ENCODE data around the gene CATSPER1. TPM values are rescaled to one million over a fixed set of nuclear protein-coding genes. Genes with fewer than 3 reads are reported as not detected.

The CATSPER1 gene
- total RNA-seq, 1 experiment from 2014 or later: 0.15 TPM

GRCh38 chr11:66051766-66052663 lies 25.7 kb upstream of the CATSPER1 start, which contains the start of gene SF3B2:
Gene SF3B2 (plus strand): TSS chr11:66052364. CDS start chr11:66052385, 21 bp downstream.
- Histone ChIP-seq H3K36me3 (ENCODE audit: control insufficient read depth, insufficient read depth, low read length) (peaks cover 24% of the 10 kb centered on the region), H3K27ac (ENCODE audit: low read length) (peak within 1 kb of the TSS; percentile 98), H3K4me3 (ENCODE audit: low read depth in 2 of 2, low read length in 2 of 2) (peak within 1 kb of the TSS; percentile 99), H3K27me3 (ENCODE audit: control insufficient read depth, insufficient read depth, low read length) (no peaks in the 10 kb centered on the region), H3K9me3 (ENCODE audit: control insufficient read depth, insufficient read depth, low read depth, low read length) (no peaks in the 10 kb centered on the region), H3K4me1 (ENCODE audit: control insufficient read depth, insufficient read depth, low read length) (peaks cover 18% of the 10 kb centered on the region)
- intact Hi-C loops (cut with micrococcal nuclease; ENCODE audit: unreplicated experiment) (no loop called here), in situ Hi-C loops (cut with HindIII; ENCODE audit: low pct_unique_long_range_greater_than_20kb, low sequenced_read_pairs) (no loop called here)
- ChIA-PET CTCF (interaction anchor here (0.5 to 1.0 kb wide), 5 partner anchors 19 to 1800 kb away, joined by 3 to 7 read pairs (median 6); no protein-coding TSS in a partner anchor), POLR2A (interaction anchor here (0.6 to 1.4 kb wide), 4 partner anchors 19 to 200 kb away, joined by 3 to 9 read pairs (median 5); partner anchors contain the start of gene BANF1)
- ATAC-seq (peak; percentile 99), DNase-seq (ENCODE audit: low read depth, low spot score) (peak; percentile 93)
- no TSS peak for BruUV-seq (replicated peaks)
- TF ChIP-seq POLR2AphosphoS5 (IDR thresholded peaks at IDR 0.05; ENCODE audit: low read depth, low read length) (peak; percentile 91), REST (IDR thresholded peaks at IDR 0.05; ENCODE audit: insufficient read depth in 1 of 2, low read depth in 2 of 2, low read length in 1 of 2) (0 out of 4 replicates have a peak, but pooled peaks of 1 of the 2 experiments have one; percentile 51), TCF7L2 (IDR thresholded peaks at IDR 0.05; ENCODE audit: low read depth, low read length) (no peak; the same call in 1 of the 2 replicates), CTCF (IDR thresholded peaks at IDR 0.05) (no peak), SIN3A (IDR thresholded peaks at IDR 0.05; ENCODE audit: borderline replicate concordance, insufficient read depth, low read depth, low read length) (peak; percentile 88; the same call in 1 of the 2 replicates)

GRCh38 chr11:66051371-66051765 lies 25.1 kb upstream of the CATSPER1 start:
- in situ Hi-C loops (cut with HindIII; ENCODE audit: low pct_unique_long_range_greater_than_20kb, low sequenced_read_pairs): no loop called here

More at GRCh38 chr11:66051371-66051765, 25.1 kb upstream of the CATSPER1 start:
- BruUV-seq (replicated peaks): TSS peak; percentile 89
- ATAC-seq (no peak), DNase-seq (ENCODE audit: low read depth, low spot score) (no peak)
- ChIA-PET POLR2A (interaction anchor here (1.4 kb wide), 1 partner anchor 49 kb away, joined by 9 read pairs; the partner anchor contains the start of gene BANF1), CTCF (interaction anchor here (0.9 kb wide), 1 partner anchor 38 kb away, joined by 3 read pairs; no protein-coding TSS in a partner anchor)
- Histone ChIP-seq H3K27me3 (ENCODE audit: control insufficient read depth, insufficient read depth, low read length) (no peaks in the 10 kb centered on the region), H3K27ac (ENCODE audit: low read length) (peak overlapping the region; percentile 98), H3K36me3 (ENCODE audit: control insufficient read depth, insufficient read depth, low read length) (peaks cover 18% of the 10 kb centered on the region), H3K4me3 (ENCODE audit: low read depth in 2 of 2, low read length in 2 of 2) (peak overlapping the region; percentile 71 to 99), H3K9me3 (ENCODE audit: control insufficient read depth, insufficient read depth, low read depth, low read length) (no peaks in the 10 kb centered on the region), H3K4me1 (ENCODE audit: control insufficient read depth, insufficient read depth, low read length) (peaks cover 18% of the 10 kb centered on the region)
- intact Hi-C loops (cut with micrococcal nuclease; ENCODE audit: unreplicated experiment): no loop called here
- TF ChIP-seq TCF7L2 (IDR thresholded peaks at IDR 0.05; ENCODE audit: low read depth, low read length): no peak
- TF ChIP-seq SIN3A (IDR thresholded peaks at IDR 0.05; ENCODE audit: borderline replicate concordance, insufficient read depth, low read depth, low read length): no peak
- no peak for TF ChIP-seq POLR2AphosphoS5 (IDR thresholded peaks at IDR 0.05; ENCODE audit: low read depth, low read length)
- no peak for TF ChIP-seq CTCF (IDR thresholded peaks at IDR 0.05)
- TF ChIP-seq REST (IDR thresholded peaks at IDR 0.05; ENCODE audit: insufficient read depth in 1 of 2, low read depth in 2 of 2, low read length in 1 of 2): no peak

All from Panc1 (cell line).